ENCODE data around the gene GAS2L2.

GRCh38 chr17:35774499-35774898 is 21.5 kb upstream of the GAS2L2 start:
- no peak for TF ChIP-seq POLR2A (IDR thresholded peaks at IDR 0.05)
- TF ChIP-seq CTCF (IDR thresholded peaks at IDR 0.05) = no peak
